ENCODE results near the gene SUCLG2. TPM values are rescaled to one million over a fixed set of nuclear protein-coding genes. Genes with fewer than 3 reads are reported as not detected.

SUCLG2 gene
- total and polyA plus RNA-seq, 4 donors: 38.2 to 71.9 (median 44.5) TPM

GRCh38 chr3:67450153-67450552 is 204.3 kb downstream of the SUCLG2 start:
- no peak overlapping the region for H3K27ac ChIP-seq (ENCODE audit: low read depth in 1 of 2, low read length in 2 of 2)
- DNase-seq (no peak), ATAC-seq (ENCODE audit: low FRiP score) (no peak)
- no peaks in the 10 kb centered on the region for H3K27me3 ChIP-seq (ENCODE audit: control insufficient read depth in 1 of 2, insufficient read depth in 2 of 2, low read length in 1 of 2)
- no peaks in the 10 kb centered on the region for H3K36me3 ChIP-seq (ENCODE audit: control insufficient read depth in 1 of 2, insufficient read depth in 2 of 2, low read length in 1 of 2)
- peaks cover 0 to 2% of the 10 kb centered on the region in 2 donors for H3K4me1 ChIP-seq (ENCODE audit: control insufficient read depth in 1 of 2, insufficient read depth in 2 of 2, low read length in 2 of 2)
- H3K4me3 ChIP-seq (ENCODE audit: low read length in 2 of 2): no peak overlapping the region
- H3K9me3 ChIP-seq (ENCODE audit: control insufficient read depth, low read length): no peaks in the 10 kb centered on the region
- intact Hi-C loops (cut with DNase I): no loop called here
- WGBS, 2 donors: 64 to 74% methylated on average over 4 of the region's 4 CpGs

GRCh38 chr3:67447393-67447792 is 207.0 kb downstream of the SUCLG2 start:
- WGBS, 2 donors: 99 to 100% methylated on average over 1 of the region's 1 CpG
- no peak for DNase-seq
- H3K9me3 ChIP-seq (ENCODE audit: control insufficient read depth, low read length): no peaks in the 10 kb centered on the region
- no peak overlapping the region for H3K27ac ChIP-seq (ENCODE audit: low read depth in 1 of 2, low read length in 2 of 2)
- intact Hi-C loops (cut with DNase I): no loop called here
- H3K4me3 ChIP-seq (ENCODE audit: low read length in 2 of 2): no peak overlapping the region
- H3K4me1 ChIP-seq (ENCODE audit: control insufficient read depth in 1 of 2, insufficient read depth in 2 of 2, low read length in 2 of 2): peaks cover 0 to 2% of the 10 kb centered on the region in 2 donors
- no peaks in the 10 kb centered on the region for H3K27me3 ChIP-seq (ENCODE audit: control insufficient read depth in 1 of 2, insufficient read depth in 2 of 2, low read length in 1 of 2)
- ATAC-seq (ENCODE audit: low FRiP score): no peak
- H3K36me3 ChIP-seq (ENCODE audit: control insufficient read depth in 1 of 2, insufficient read depth in 2 of 2, low read length in 1 of 2): no peaks in the 10 kb centered on the region

GRCh38 chr3:67437789-67438188 is 216.6 kb downstream of the SUCLG2 start:
- Histone ChIP-seq H3K9me3 (ENCODE audit: control insufficient read depth, low read length) (no peaks in the 10 kb centered on the region), H3K4me1 (ENCODE audit: control insufficient read depth in 1 of 2, insufficient read depth in 2 of 2, low read length in 2 of 2) (no peaks in the 10 kb centered on the region), H3K36me3 (ENCODE audit: control insufficient read depth in 1 of 2, insufficient read depth in 2 of 2, low read length in 1 of 2) (peaks cover 0 to 2% of the 10 kb centered on the region in 2 donors), H3K27ac (ENCODE audit: low read depth in 1 of 2, low read length in 2 of 2) (no peak overlapping the region), H3K27me3 (ENCODE audit: control insufficient read depth in 1 of 2, insufficient read depth in 2 of 2, low read length in 1 of 2) (no peaks in the 10 kb centered on the region), H3K4me3 (ENCODE audit: low read length in 2 of 2) (no peak overlapping the region)
- ATAC-seq (ENCODE audit: low FRiP score) (no peak), DNase-seq (no peak)
- intact Hi-C loops (cut with DNase I): no loop called here
- 93 to 96% methylated on average over 5 of the region's 5 CpGs for WGBS, 2 donors

- no peak for DNase-seq
- no peak overlapping the region for H3K27ac ChIP-seq (ENCODE audit: low read depth in 1 of 2, low read length in 2 of 2)
- ATAC-seq (ENCODE audit: low FRiP score): no peak
- WGBS, 2 donors: 95 to 97% methylated on average over 3 of the region's 3 CpGs
- H3K9me3 ChIP-seq (ENCODE audit: control insufficient read depth, low read length): no peaks in the 10 kb centered on the region
- H3K36me3 ChIP-seq (ENCODE audit: control insufficient read depth in 1 of 2, insufficient read depth in 2 of 2, low read length in 1 of 2): peaks cover 0 to 2% of the 10 kb centered on the region in 2 donors
- no peaks in the 10 kb centered on the region for H3K4me1 ChIP-seq (ENCODE audit: control insufficient read depth in 1 of 2, insufficient read depth in 2 of 2, low read length in 2 of 2)
- no peaks in the 10 kb centered on the region for H3K27me3 ChIP-seq (ENCODE audit: control insufficient read depth in 1 of 2, insufficient read depth in 2 of 2, low read length in 1 of 2)
- no peak overlapping the region for H3K4me3 ChIP-seq (ENCODE audit: low read length in 2 of 2)
- intact Hi-C loops (cut with DNase I): no loop called here
Measured at GRCh38 chr3:67437090-67437489, 217.3 kb downstream of the SUCLG2 start.

- DNase-seq (no peak), ATAC-seq (ENCODE audit: low FRiP score) (no peak)
- Histone ChIP-seq H3K27ac (ENCODE audit: low read depth in 1 of 2, low read length in 2 of 2) (no peak overlapping the region), H3K27me3 (ENCODE audit: control insufficient read depth in 1 of 2, insufficient read depth in 2 of 2, low read length in 1 of 2) (no peaks in the 10 kb centered on the region), H3K4me1 (ENCODE audit: control insufficient read depth in 1 of 2, insufficient read depth in 2 of 2, low read length in 2 of 2) (no peaks in the 10 kb centered on the region), H3K9me3 (ENCODE audit: control insufficient read depth, low read length) (no peaks in the 10 kb centered on the region), H3K36me3 (ENCODE audit: control insufficient read depth in 1 of 2, insufficient read depth in 2 of 2, low read length in 1 of 2) (no peaks in the 10 kb centered on the region), H3K4me3 (ENCODE audit: low read length in 2 of 2) (no peak overlapping the region)
- 90 to 93% methylated on average over 4 of the region's 4 CpGs for WGBS, 2 donors
- intact Hi-C loops (cut with DNase I): no loop called here
Measured at GRCh38 chr3:67433109-67433508, 221.3 kb downstream of the SUCLG2 start.

GRCh38 chr3:67431887-67432286 is 222.5 kb downstream of the SUCLG2 start:
- no peak overlapping the region for H3K27ac ChIP-seq (ENCODE audit: low read depth in 1 of 2, low read length in 2 of 2)
- no peaks in the 10 kb centered on the region for H3K27me3 ChIP-seq (ENCODE audit: control insufficient read depth in 1 of 2, insufficient read depth in 2 of 2, low read length in 1 of 2)
- no peaks in the 10 kb centered on the region for H3K4me1 ChIP-seq (ENCODE audit: control insufficient read depth in 1 of 2, insufficient read depth in 2 of 2, low read length in 2 of 2)
- 95% methylated on average over 1 of the region's 1 CpG for WGBS, 2 donors
- H3K9me3 ChIP-seq (ENCODE audit: control insufficient read depth, low read length): no peaks in the 10 kb centered on the region
- no peaks in the 10 kb centered on the region for H3K36me3 ChIP-seq (ENCODE audit: control insufficient read depth in 1 of 2, insufficient read depth in 2 of 2, low read length in 1 of 2)
- H3K4me3 ChIP-seq (ENCODE audit: low read length in 2 of 2): no peak overlapping the region
- DNase-seq: no peak
- no peak for ATAC-seq (ENCODE audit: low FRiP score)
- intact Hi-C loops (cut with DNase I): no loop called here

DNA sequence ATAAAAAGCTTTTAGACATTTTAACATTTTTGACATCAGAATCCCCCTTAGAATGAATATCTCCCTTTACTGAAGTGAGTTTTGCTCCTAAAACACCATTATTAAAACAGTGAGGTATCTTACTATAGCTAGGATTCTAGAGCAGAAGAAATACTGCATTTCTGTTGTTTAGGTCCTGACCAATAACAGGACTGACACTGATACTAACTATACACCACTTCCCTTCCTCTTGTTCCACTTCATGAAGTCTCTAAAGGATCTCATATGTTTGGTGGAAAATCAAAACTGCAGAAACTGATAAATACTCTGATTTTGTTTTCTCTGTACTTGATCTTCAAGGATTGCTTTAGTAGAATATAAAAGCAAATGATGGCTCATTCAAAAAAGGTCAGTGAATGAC is 230.7 kb downstream of the SUCLG2 start:
- Histone ChIP-seq H3K4me1 (ENCODE audit: control insufficient read depth in 1 of 2, insufficient read depth in 2 of 2, low read length in 2 of 2) (no peaks in the 10 kb centered on the region), H3K27ac (ENCODE audit: low read depth in 1 of 2, low read length in 2 of 2) (no peak overlapping the region), H3K4me3 (ENCODE audit: low read length in 2 of 2) (no peak overlapping the region), H3K27me3 (ENCODE audit: control insufficient read depth in 1 of 2, insufficient read depth in 2 of 2, low read length in 1 of 2) (no peaks in the 10 kb centered on the region), H3K36me3 (ENCODE audit: control insufficient read depth in 1 of 2, insufficient read depth in 2 of 2, low read length in 1 of 2) (no peaks in the 10 kb centered on the region), H3K9me3 (ENCODE audit: control insufficient read depth, low read length) (no peaks in the 10 kb centered on the region)
- intact Hi-C loops (cut with DNase I): loop anchor here in 1 of 2 donors (10.0 kb wide), 1 partner anchor 271 kb away; no protein-coding TSS in a partner anchor
- DNase-seq (no peak), ATAC-seq (ENCODE audit: low FRiP score) (no peak)

DNA sequence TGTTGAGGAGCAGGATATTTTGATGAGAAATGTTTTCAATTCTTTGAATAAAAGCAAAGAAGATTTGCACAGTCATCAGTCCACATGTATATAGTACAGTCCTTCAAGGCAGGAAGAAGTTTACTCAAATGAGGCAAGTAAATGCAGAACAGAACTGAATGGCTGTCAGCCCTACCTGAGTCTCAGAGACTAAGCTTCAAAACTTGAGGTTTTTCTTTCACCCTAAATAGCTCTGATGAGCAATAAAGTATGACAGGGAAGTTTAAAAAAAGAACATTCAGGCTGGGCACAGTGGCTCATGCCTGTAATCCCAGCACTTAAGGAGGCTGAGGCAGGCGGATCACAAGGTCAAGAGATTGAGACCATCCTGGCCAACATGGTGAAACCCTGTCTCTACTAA is 232.5 kb downstream of the SUCLG2 start:
- intact Hi-C loops (cut with DNase I): loop anchor here in 1 of 2 donors (10.0 kb wide), 1 partner anchor 273 kb away; no protein-coding TSS in a partner anchor
- Histone ChIP-seq H3K4me1 (ENCODE audit: control insufficient read depth in 1 of 2, insufficient read depth in 2 of 2, low read length in 2 of 2) (no peaks in the 10 kb centered on the region), H3K36me3 (ENCODE audit: control insufficient read depth in 1 of 2, insufficient read depth in 2 of 2, low read length in 1 of 2) (no peaks in the 10 kb centered on the region), H3K4me3 (ENCODE audit: low read length in 2 of 2) (no peak overlapping the region), H3K27ac (ENCODE audit: low read depth in 1 of 2, low read length in 2 of 2) (no peak overlapping the region), H3K9me3 (ENCODE audit: control insufficient read depth, low read length) (no peaks in the 10 kb centered on the region), H3K27me3 (ENCODE audit: control insufficient read depth in 1 of 2, insufficient read depth in 2 of 2, low read length in 1 of 2) (no peaks in the 10 kb centered on the region)
- 96% methylated on average over 1 of the region's 1 CpG for WGBS, 2 donors
- DNase-seq (no peak), ATAC-seq (ENCODE audit: low FRiP score) (no peak)

DNA sequence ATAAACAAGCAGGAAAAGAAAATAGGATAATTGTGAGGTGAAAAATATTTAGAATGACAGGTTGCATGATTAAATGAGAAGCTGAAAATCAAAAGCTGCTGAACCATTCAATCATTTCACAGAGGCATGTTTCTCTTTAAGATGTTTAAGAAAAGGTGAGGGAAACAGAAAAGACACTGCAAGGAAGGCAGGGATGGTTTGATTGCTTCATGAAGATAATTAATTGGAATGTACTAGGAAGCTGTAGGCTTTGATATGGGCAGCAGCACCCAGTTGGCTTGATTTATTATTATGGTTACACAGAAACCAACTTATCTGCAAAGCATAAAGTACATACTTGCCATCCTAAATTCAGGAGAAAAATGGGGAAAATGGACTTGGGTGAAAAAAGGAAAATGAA is 234.6 kb downstream of the SUCLG2 start:
- Histone ChIP-seq H3K36me3 (ENCODE audit: control insufficient read depth in 1 of 2, insufficient read depth in 2 of 2, low read length in 1 of 2) (no peaks in the 10 kb centered on the region), H3K27me3 (ENCODE audit: control insufficient read depth in 1 of 2, insufficient read depth in 2 of 2, low read length in 1 of 2) (no peaks in the 10 kb centered on the region), H3K4me3 (ENCODE audit: low read length in 2 of 2) (no peak overlapping the region), H3K4me1 (ENCODE audit: control insufficient read depth in 1 of 2, insufficient read depth in 2 of 2, low read length in 2 of 2) (no peaks in the 10 kb centered on the region), H3K9me3 (ENCODE audit: control insufficient read depth, low read length) (no peaks in the 10 kb centered on the region), H3K27ac (ENCODE audit: low read depth in 1 of 2, low read length in 2 of 2) (no peak overlapping the region)
- ATAC-seq (ENCODE audit: low FRiP score) (no peak), DNase-seq (no peak)
- intact Hi-C loops (cut with DNase I): loop anchor here in 1 of 2 donors (10.0 kb wide), 1 partner anchor 275 kb away; no protein-coding TSS in a partner anchor

All from aorta (tissue), 5 donors.